HG03432 (cell line): ENCODE measurements around the gene IL15.

Experiments used
- ATAC-seq: cut with Tn5 transposase; IDR thresholded peaks from one replicate; pipeline ENCODE4 v1.9.1; 2021; ENCODE audit warnings: mild to moderate bottlenecking, moderate library complexity; ENCODE audit not compliant: unreplicated experiment

Gene IL15

GRCh38 chr4:141761926-141762325 lies 125.5 kb downstream of the IL15 start:
- ATAC-seq = no peak

- ATAC-seq = no peak
Observed at GRCh38 chr4:141763374-141763773, 127.0 kb downstream of the IL15 start.

GRCh38 chr4:141768954-141769353 lies 132.6 kb downstream of the IL15 start:
- no peak for ATAC-seq

- peak; percentile 92 for ATAC-seq
Observed at GRCh38 chr4:141771889-141772830, 135.8 kb downstream of the IL15 start.

- ATAC-seq = no peak
Observed at GRCh38 chr4:141772838-141773237, 136.5 kb downstream of the IL15 start.

- ATAC-seq = no peak
Observed at GRCh38 chr4:141782205-141782604, 145.8 kb downstream of the IL15 start.
